K562 (cell line): ENCODE results near the gene SMYD2. TPM values are rescaled to one million over a fixed set of nuclear protein-coding genes. Genes with fewer than 3 reads are reported as not detected.

Experiments used
- ATAC-seq: fragments of 200-7000 bp; cut with Tn5 transposase; 3 replicates; pipeline ENCODE4 v1.9.1; 2020; ENCODE audit warnings: moderate library complexity
- BruUV-seq: library from RNA; stranded (reverse); fragments of 400-500 nt; replicated peaks from 2 replicates; lab custom pipeline; 2021; lab: Mats Ljungman, UMichigan
- CTCF ChIA-PET: fragments of 300-600 bp; formaldehyde crosslinking; extraction: SDS; loops from one replicate; lab custom pipeline; 2021; ENCODE audit warnings: low intra/inter-chr PET ratio; lab: Yijun Ruan, JAX
- POLR2A ChIA-PET: fragments of 300-600, 350-650 bp; sonication (Branson Sonifier 250); formaldehyde crosslinking; extraction: SDS; loops from one replicate; lab custom pipeline; 2021; ENCODE audit warnings: antibody characterized with exemption, inconsistent platforms; lab: Yijun Ruan, JAX
- DNase-seq, 4 experiments: peaks; one replicate each; pipeline versions ENCODE4 v3.0.0 to v3.0.0-alpha.2; 2011 to 2018; ENCODE audit warnings: low spot score in 3 of 4, mixed read lengths in 3 of 4; ENCODE audit errors: extremely low read depth in 1 of 4
- FAIRE-seq: peaks from 2 replicates; lab custom pipeline; 2011; peaks lifted over from hg19 to GRCh38; lab: Jason Lieb, UNC
- H2AFZ ChIP-seq: 2 replicates; pipeline ENCODE4 v1.6.0; 2011; ENCODE audit warnings: low read depth, low read length, control low read depth, inconsistent platforms
- H3K27ac ChIP-seq: fragments of 200-600 bp; 3 replicates; pipeline ENCODE4 v1.8.0; 2011; ENCODE audit warnings: low read depth, mild to moderate bottlenecking, control low read depth, inconsistent platforms, low read length, moderate library complexity, mixed read lengths; ENCODE audit errors: extremely low read depth
- H3K27me3 ChIP-seq, 2 experiments: fragments of 300-600 bp in 1 of 2; 2 replicates in 1 of 2; 3 replicates in 1 of 2; pipeline versions ENCODE4 v1.6.0 to v1.8.0; 2011; ENCODE audit warnings: inconsistent platforms in 2 of 2, low read length in 2 of 2, mild to moderate bottlenecking in 1 of 2, mixed read lengths in 1 of 2, moderate library complexity in 1 of 2; ENCODE audit not compliant: control insufficient read depth in 2 of 2, insufficient read depth in 2 of 2
- H3K36me3 ChIP-seq: fragments of 300-600 bp; 3 replicates; pipeline ENCODE4 v1.8.0; 2011; ENCODE audit warnings: mild to moderate bottlenecking, low read length, inconsistent platforms; ENCODE audit not compliant: control insufficient read depth, insufficient read depth
- H3K4me1 ChIP-seq, 2 experiments: fragments of 200-600 bp in 1 of 2; replicated peaks in 1 of 2; 2 replicates in 1 of 2; 3 replicates in 1 of 2; pipeline versions ENCODE4 v1.5.1 to v1.8.0; 2011; ENCODE audit warnings: inconsistent platforms in 2 of 2, low read length in 2 of 2, mild to moderate bottlenecking in 1 of 2, mixed read lengths in 1 of 2, moderate library complexity in 1 of 2; ENCODE audit not compliant: control insufficient read depth in 2 of 2, insufficient read depth in 2 of 2
- H3K4me2 ChIP-seq: 2 replicates; pipeline ENCODE4 v1.6.1; 2011; ENCODE audit warnings: low read length, control low read depth, inconsistent platforms, mixed read lengths; ENCODE audit not compliant: insufficient read depth
- H3K4me3 ChIP-seq: fragments of 200-600 bp; sonication (generic), shearing (Covaris generic); 2 replicates; pipeline ENCODE4 v1.5.1; 2016; ENCODE audit warnings: control low read depth, inconsistent platforms
- H3K79me2 ChIP-seq: fragments of 200-600 bp; 3 replicates; pipeline ENCODE4 v1.8.0; 2011; ENCODE audit warnings: low read length, inconsistent platforms; ENCODE audit not compliant: control insufficient read depth, insufficient read depth
- H3K9ac ChIP-seq, 2 experiments: 2 replicates each; pipeline versions ENCODE4 v1.6.0 to v1.6.1; 2011; ENCODE audit warnings: low read depth in 2 of 2, low read length in 2 of 2, control low read depth in 1 of 2, inconsistent platforms in 1 of 2, mild to moderate bottlenecking in 1 of 2, mixed read lengths in 1 of 2; ENCODE audit not compliant: insufficient read depth in 1 of 2
- H3K9me1 ChIP-seq: one replicate; pipeline ENCODE4 v1.6.0; 2011; ENCODE audit warnings: inconsistent platforms, mild to moderate bottlenecking, low read length, moderate library complexity; ENCODE audit not compliant: control insufficient read depth, insufficient read depth
- H3K9me3 ChIP-seq: replicated peaks from 2 replicates; pipeline ENCODE4 v1.5.1; 2011; ENCODE audit warnings: low read depth, low read length, inconsistent platforms; ENCODE audit not compliant: control insufficient read depth, insufficient read depth
- H4K20me1 ChIP-seq: replicated peaks from 2 replicates; pipeline ENCODE4 v1.6.1; 2011; ENCODE audit warnings: low read length, inconsistent platforms, mixed read lengths; ENCODE audit not compliant: control insufficient read depth, insufficient read depth
- ATF7 ChIP-seq: fragments of 450-650 bp; IDR thresholded peaks from 2 replicates; pipeline ENCODE4 v1.7.1; 2014; ENCODE audit warnings: mild to moderate bottlenecking, moderate library complexity
- GATAD2B ChIP-seq: fragments of 450-650 bp; IDR thresholded peaks from 2 replicates; pipeline ENCODE4 v1.6.1; 2017; ENCODE audit warnings: mild to moderate bottlenecking, borderline replicate concordance
- HNRNPL ChIP-seq: fragments of 200-400 bp; formaldehyde crosslinking; IDR thresholded peaks from 2 replicates; pipeline ENCODE4 v1.6.1; 2017; ENCODE audit warnings: low read depth, mild to moderate bottlenecking, low read length
- NR2C1 ChIP-seq, 2 experiments: fragments of 450-650 bp; IDR thresholded peaks; 2 replicates each; pipeline ENCODE4 v1.6.1; 2017; ENCODE audit warnings: mild to moderate bottlenecking in 2 of 2, antibody characterized with exemption in 1 of 2, inconsistent platforms in 1 of 2, missing compliant biosample characterization in 1 of 2, missing genetic modification characterization in 1 of 2
- PRMT5 ChIP-seq: sonication (generic); formaldehyde crosslinking; IDR thresholded peaks from 2 replicates; pipeline ENCODE4 v1.5.0; 2020; ENCODE audit warnings: missing genetic modification reagents
- TEAD2 ChIP-seq: fragments of 450-650 bp; IDR thresholded peaks from 2 replicates; pipeline ENCODE4 v1.6.1; 2016; ENCODE audit warnings: missing genetic modification characterization, control low read depth, missing compliant biosample characterization
- ZNF280A ChIP-seq: fragments of 450-650 bp; IDR thresholded peaks from 2 replicates; pipeline ENCODE4 v1.6.1; 2018; ENCODE audit warnings: mild to moderate bottlenecking, low read depth; ENCODE audit not compliant: partially characterized antibody
- ZNF408 ChIP-seq: fragments of 250-450 bp; sonication (Bioruptor Pico); IDR thresholded peaks from 2 replicates; pipeline ENCODE4 v1.4.0; 2020; ENCODE audit warnings: low read depth, mild to moderate bottlenecking, moderate library complexity
- ZNF764 ChIP-seq: fragments of 250-450 bp; sonication (Bioruptor Pico); IDR thresholded peaks from 2 replicates; pipeline ENCODE4 v1.4.0; 2020; ENCODE audit warnings: low read depth, mild to moderate bottlenecking, moderate library complexity
- WGBS: fragments of 100-300 bp; shearing (Covaris generic); methylation state at CpG from one replicate; pipeline ENCODE4 v1.1.6; 2016; ENCODE audit warnings: low coverage, mixed read lengths; ENCODE audit not compliant: insufficient coverage; ENCODE audit errors: missing lambda C conversion rate; 5-methylcytosine and 5-hydroxymethylcytosine counted together
- in situ Hi-C: fragments of 300-500 bp; cut with MboI; formaldehyde crosslinking; loops from 4 replicates; pipeline ENCODE4 v1.15.0; 2018; ENCODE audit warnings: inconsistent platforms, mixed read lengths
- intact Hi-C: fragments of 100-400 bp; cut with micrococcal nuclease; formaldehyde crosslinking; loops from 2 replicates; pipeline ENCODE4 v1.14.2; 2022
- polyA plus RNA-seq, 8 experiments: library from polyadenylated mRNA; depleted of rRNA in 4 of 8; stranded (reverse) in 5 of 8; unstranded in 3 of 8; fragments of >200 nt; fragmentation: Nextera tagmentation in 2 of 8; fragmentation: Illumina TruSeq in 1 of 8; extraction: Ambion mirVana in 2 of 8; extraction: Trizol in 1 of 8; gene quantifications; 2 replicates each; pipeline versions ENCODE4 v1.2.1 to v1.2.3, GENCODE V29; 2011 to 2014; ENCODE audit warnings: inconsistent platforms in 1 of 8, missing spikeins in 1 of 8
- total RNA-seq, 7 experiments: library from RNA; depleted of rRNA in 6 of 7; stranded (reverse); fragments of >200 nt in 6 of 7; fragmentation: Illumina TruSeq in 2 of 7; extraction: Trizol in 2 of 7; gene quantifications; 2 replicates each; pipeline versions ENCODE4 v1.2.1 to v1.2.3, GENCODE V29; 2011 to 2021; ENCODE audit warnings: low replicate concordance in 1 of 7
- TF ChIP-seq, protein P1 (sequence below): fragments of 450-650 bp; IDR thresholded peaks from 2 replicates; pipeline ENCODE4 v1.6.1; 2016; ENCODE audit warnings: low read depth

The SMYD2 gene
- total and polyA plus RNA-seq, 9 of the 15 experiments (the other 6 are each of a cell fraction or from before 2014, with no cell fraction given): 13.8 to 81.3 (median 39.9) TPM

DNA sequence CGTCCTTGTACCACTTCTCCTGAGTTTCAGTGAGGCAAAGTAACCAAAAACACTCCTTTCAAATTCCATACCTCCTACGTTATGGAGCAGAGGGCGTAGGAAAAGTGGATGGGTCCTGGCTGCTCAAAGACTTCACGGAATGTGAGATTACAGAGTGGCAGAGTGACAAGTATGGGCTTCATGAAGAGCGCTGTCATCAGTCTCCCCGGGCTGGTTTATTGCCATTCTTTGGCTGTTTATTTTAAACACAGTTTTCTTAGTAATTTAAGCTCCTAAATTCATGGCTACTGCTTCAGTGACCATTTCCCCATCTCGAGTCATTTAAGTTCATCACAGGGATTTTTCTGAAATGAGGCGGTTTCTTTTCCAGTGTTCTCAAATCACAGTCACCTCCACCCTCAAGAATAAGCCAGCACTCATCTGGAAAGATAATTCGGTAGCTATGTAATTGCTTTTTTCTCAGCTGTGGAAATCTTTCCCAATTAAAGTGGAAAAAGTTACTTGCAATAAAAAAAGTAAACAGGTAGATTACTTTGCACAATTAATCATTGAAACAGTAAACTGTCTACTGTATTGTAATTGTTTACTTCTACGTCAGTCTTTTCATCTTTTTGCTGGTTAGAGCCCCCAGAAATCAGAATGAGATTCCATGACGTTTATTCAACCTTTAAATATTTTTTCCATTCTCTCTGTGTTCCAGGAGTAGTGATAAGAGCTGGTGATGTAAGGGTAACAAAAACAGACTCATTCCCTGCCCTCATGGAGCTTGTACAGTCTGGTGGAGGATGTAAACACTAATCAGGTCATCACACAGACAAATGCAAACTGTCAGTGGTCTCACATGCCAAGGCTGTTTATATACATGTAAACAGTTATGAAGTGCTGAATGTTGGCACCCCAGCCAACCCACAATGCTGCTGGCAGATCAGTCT is 3.0 kb upstream of the SMYD2 start:
- no peak for ATAC-seq
- in situ Hi-C loops: no loop called here
- no TSS peak for BruUV-seq
- Histone ChIP-seq H2AFZ (no peak overlapping the region), H3K36me3 (no peaks in the 10 kb centered on the region), H3K4me2 (no peak overlapping the region), H3K27ac (no peak overlapping the region), H3K9ac (no peak overlapping the region), H3K4me3 (no peak overlapping the region), H3K9me3 (no peaks in the 10 kb centered on the region), H3K27me3 (peaks cover 5 to 8% of the 10 kb centered on the region in 2 experiments; a peak in 3 of 5 replicates), H3K4me1 (peaks cover 12 to 14% of the 10 kb centered on the region in 2 experiments), H3K79me2 (peaks cover 18% of the 10 kb centered on the region), H4K20me1 (no peaks in the 10 kb centered on the region), H3K9me1 (no peaks in the 10 kb centered on the region)
- 53% methylated on average over 11 of the region's 11 CpGs for WGBS
- no peak for TF ChIP-seq HNRNPL
- no peak for TF ChIP-seq ZNF764 (CRISPR knock-in tag)
- TF ChIP-seq NR2C1 (IDR thresholded peaks at IDR 0.05): no peak
- TF ChIP-seq NR2C1 (tag; IDR thresholded peaks at IDR 0.05): no peak
- TF ChIP-seq PRMT5: no peak
- no peak for TF ChIP-seq TEAD2 (tag)
- TF ChIP-seq GATAD2B: no peak
- no peak for TF ChIP-seq ATF7
- no peak for TF ChIP-seq ZNF408 (CRISPR knock-in tag)
- TF ChIP-seq, protein P1, sequence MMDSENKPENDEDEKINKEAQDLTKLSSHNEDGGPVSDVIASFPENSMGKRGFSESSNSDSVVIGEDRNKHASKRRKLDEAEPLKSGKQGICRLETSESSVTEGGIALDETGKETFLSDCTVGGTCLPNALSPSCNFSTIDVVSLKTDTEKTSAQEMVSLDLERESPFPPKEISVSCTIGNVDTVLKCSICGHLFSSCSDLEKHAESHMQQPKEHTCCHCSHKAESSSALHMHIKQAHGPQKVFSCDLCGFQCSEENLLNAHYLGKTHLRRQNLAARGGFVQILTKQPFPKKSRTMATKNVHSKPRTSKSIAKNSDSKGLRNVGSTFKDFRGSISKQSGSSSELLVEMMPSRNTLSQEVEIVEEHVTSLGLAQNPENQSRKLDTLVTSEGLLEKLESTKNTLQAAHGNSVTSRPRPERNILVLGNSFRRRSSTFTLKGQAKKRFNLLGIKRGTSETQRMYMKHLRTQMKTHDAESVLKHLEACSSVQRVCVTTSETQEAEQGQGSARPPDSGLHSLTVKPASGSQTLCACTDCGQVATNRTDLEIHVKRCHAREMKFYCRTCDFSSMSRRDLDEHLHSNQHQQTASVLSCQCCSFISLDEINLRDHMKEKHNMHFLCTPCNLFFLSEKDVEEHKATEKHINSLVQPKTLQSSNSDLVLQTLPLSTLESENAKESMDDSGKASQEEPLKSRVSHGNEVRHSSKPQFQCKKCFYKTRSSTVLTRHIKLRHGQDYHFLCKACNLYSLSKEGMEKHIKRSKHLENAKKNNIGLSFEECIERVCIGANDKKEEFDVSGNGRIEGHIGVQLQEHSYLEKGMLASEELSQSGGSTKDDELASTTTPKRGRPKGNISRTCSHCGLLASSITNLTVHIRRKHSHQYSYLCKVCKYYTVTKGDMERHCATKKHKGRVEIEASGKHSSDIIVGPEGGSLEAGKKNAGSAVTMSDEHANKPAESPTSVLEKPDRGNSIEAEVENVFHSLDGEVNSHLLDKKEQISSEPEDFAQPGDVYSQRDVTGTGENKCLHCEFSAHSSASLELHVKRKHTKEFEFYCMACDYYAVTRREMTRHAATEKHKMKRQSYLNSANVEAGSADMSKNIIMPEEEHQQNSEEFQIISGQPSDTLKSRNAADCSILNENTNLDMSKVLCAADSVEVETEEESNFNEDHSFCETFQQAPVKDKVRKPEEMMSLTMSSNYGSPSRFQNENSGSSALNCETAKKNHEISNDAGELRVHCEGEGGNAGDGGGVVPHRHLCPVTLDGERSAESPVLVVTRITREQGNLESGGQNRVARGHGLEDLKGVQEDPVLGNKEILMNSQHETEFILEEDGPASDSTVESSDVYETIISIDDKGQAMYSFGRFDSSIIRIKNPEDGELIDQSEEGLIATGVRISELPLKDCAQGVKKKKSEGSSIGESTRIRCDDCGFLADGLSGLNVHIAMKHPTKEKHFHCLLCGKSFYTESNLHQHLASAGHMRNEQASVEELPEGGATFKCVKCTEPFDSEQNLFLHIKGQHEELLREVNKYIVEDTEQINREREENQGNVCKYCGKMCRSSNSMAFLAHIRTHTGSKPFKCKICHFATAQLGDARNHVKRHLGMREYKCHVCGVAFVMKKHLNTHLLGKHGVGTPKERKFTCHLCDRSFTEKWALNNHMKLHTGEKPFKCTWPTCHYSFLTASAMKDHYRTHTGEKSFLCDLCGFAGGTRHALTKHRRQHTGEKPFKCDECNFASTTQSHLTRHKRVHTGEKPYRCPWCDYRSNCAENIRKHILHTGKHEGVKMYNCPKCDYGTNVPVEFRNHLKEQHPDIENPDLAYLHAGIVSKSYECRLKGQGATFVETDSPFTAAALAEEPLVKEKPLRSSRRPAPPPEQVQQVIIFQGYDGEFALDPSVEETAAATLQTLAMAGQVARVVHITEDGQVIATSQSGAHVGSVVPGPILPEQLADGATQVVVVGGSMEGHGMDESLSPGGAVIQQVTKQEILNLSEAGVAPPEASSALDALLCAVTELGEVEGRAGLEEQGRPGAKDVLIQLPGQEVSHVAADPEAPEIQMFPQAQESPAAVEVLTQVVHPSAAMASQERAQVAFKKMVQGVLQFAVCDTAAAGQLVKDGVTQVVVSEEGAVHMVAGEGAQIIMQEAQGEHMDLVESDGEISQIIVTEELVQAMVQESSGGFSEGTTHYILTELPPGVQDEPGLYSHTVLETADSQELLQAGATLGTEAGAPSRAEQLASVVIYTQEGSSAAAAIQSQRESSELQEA: no peak
- TF ChIP-seq ZNF280A: no peak
- ChIA-PET CTCF (no interaction called here), POLR2A (interaction anchor here (0.7 kb wide), 1 partner anchor 19 kb away, joined by 3 read pairs; no protein-coding TSS in a partner anchor)
- intact Hi-C loops: no loop called here
- no peak for FAIRE-seq
- no peak for DNase-seq
